Retina (tissue), 1 donor: ENCODE results near the gene TTLL11.

Experiments
- DNase-seq: peaks from one replicate; pipeline ENCODE4 v3.0.0-alpha.2; 2016

The TTLL11 gene

DNA sequence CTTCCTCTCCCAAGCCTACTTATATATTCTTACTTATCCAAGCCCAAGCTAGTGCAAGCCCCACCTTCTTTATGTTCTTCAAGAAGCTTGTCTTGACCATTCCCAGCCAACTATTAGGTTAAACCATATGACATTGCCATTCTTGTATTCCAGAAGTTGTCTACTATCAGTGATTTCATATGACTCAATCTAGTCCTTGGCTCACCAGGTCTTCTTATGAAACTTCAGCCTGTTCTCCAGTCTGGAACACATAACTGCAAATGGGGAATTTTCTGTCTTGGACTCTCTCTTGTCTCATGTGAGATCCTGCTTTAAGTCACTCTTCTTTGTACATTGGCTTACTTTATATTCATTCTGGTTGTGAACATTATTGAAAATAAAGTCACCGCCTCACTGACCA, 130.7 kb downstream of the TTLL11 start:
- DNase-seq, result no peak

DNA sequence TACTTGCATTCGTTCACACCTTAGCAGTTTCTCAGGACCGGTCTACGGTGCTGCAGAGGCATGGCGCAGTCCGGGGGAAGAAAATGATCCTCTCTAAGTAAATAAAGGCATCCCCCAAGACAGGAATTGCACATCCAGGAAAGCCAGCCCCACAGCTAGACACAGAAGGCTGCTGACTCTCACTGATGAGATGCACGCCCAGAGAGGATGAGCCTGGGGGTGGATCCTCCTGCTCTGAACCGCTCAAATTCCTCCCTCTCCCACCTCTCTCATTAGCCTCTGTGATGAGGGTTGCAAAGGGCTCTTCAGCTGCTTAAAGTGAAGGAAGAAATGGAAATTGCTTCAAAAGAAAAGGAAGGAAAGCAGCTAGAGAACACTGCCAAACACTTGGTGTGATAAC, 132.4 kb downstream of the TTLL11 start:
- no peak for DNase-seq

DNA sequence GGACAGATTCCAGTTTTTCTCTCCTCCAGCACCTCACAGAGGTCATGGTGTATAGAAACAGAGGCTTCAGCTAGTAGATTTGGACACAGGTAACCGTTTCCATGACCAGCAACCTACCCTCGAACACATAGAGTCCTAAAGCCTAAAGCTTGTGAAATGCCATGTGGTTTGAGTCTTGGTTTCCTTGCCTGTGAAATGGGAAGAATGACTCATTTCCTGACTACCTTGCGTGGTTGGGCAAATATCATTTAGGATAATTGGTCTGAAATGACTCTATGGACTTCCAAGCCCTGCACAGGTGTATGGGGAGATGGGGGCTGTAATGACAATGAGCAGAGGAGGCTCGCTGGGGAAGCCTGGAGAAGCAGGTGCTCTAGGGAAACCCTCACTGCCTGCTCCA, 134.6 kb downstream of the TTLL11 start:
- DNase-seq, result no peak

DNA sequence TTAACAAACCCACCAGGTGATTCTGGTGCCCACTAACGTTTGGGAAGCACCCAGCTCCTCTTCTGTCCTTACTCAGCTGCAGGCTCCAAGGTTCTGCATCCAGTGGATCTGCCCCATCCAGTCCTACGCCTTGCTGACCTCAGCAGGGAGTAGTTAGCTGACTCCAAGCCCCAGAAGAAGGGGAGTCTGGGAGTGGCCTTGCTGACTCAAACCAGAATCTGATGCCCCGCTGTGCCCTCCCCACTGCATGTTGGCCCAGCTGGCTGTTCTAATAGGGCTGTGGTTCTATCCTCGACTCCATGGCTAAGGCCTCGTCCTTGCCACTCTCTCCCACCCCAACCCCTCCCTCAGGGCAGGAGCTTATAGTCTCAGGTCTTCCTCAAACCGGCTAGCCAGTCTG, 136.3 kb downstream of the TTLL11 start:
- no peak for DNase-seq

DNA sequence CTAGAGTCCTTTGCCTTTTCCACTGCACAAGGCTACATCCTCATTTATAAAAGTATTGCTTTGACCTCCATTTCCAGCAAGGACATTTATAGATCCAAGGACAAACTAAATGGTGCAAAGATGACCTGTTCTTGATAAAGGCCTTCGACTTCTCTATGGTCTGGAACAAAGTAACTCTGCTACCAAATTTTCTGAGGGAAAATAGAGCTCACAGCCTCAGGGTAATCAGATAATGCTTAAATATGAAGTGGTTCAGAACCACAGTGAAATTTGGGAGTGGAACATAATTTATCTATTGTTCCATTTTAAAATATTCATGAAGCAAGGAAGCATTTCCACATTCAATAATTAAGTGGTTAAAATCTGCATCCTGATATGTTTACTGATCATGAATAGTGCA, 137.5 kb downstream of the TTLL11 start:
- DNase-seq, result no peak

DNA sequence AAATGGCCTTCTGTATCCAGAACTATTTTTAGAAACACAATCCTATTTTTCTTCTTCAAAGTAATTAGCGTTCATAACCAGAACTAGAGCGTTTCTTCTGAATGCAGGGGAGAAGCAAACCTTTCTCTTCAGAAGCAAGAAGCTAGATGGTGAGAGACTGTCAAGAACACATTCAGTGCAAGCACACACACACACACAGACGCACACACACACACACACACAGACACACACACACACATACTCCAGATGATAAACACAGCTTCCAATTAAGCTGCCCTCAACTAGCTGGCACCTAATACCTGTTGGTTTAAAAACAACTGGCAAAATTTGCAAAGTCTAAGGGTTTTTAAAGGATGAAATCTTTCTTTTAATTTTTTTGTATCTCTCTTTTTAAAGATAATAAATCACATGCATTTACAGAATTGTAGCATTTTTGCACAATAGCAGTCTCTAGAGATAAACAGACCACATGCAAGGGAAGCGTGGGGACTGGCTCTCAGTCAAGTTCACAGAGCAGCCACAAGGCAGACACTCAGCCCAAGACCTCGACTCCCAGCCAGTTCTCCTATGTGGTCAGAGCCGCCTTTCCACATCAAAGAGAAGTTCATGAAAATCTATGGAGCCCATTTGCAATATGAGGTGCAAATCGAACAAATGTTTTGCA, 138.5 kb downstream of the TTLL11 start:
- DNase-seq, result no peak

DNA sequence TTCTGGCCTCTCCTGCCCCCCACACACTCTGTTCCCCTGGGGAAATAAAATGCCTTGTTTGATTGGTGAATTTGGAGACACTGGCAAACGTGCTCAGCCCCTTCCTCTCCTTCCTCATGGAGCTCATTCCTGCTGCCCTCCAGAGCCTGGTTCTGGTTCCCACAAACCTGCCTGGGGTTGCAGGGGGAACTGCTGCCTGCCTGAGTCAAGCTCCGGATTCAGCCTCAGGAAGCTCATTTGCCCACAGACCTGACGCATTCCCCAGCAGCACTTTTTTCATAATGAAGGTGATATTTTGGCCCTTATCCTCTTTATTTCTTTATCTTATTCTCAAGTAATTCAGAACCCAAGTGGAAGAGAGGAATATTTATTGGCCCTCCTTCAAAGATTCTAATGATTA, 140.5 kb downstream of the TTLL11 start:
- DNase-seq, result no peak

DNA sequence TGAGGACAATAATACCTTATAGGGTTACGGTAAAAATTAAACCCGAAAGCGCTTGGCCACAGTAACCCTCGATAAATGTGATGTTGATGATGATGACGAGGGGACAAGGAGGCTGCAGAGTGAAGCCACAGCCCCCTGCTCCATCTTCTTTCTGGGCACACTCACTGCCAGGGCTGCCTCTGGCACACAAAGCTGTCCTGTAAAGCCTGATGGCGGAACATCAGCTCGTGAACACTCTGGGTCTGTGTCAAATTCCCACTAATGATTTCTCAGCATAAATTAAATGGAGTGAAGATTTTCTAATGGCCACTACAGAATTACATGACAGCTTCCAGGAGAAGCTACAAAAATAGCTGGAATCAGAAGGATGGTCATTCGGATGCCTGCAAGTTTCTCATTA, 142.2 kb downstream of the TTLL11 start:
- no peak for DNase-seq

DNA sequence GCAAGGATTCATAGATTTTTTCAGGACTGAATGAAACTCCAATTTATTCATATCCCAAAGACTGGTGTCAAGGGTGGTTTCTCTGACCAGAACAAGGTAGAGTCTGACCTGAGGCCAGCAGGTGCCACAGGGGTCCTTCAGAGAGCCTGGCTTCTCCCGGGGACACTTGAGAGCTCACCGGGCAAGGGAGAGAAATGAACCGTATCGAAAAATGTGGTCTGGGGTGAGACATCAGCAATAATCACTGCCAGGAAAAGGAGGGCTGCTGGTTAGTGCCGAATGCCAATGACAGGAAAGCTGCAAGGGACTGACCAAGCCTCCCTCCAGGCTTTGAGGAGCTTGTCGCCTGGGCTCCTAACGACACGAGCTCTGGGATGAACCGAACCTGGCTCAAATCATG, 142.7 kb downstream of the TTLL11 start:
- DNase-seq, result no peak

DNA sequence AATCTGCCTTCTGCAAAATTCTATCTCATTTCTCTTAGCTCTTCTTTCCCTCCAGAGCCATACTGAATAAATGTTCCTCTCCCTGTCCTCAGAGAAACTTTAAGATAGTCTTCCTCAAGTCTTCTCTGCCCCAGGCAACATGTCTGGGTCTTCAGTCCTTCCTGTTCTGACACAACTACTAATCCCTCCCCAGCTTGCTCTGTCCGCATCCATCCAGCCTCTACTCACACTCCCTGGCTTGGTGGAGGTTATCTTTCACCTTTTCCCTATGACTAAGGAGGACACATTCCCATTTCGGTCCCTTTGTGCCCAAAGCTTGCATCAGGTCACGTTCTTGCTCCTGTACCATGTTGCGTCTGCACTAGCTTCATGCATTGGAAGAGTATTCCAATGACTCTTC, 143.3 kb downstream of the TTLL11 start:
- DNase-seq, result no peak

DNA sequence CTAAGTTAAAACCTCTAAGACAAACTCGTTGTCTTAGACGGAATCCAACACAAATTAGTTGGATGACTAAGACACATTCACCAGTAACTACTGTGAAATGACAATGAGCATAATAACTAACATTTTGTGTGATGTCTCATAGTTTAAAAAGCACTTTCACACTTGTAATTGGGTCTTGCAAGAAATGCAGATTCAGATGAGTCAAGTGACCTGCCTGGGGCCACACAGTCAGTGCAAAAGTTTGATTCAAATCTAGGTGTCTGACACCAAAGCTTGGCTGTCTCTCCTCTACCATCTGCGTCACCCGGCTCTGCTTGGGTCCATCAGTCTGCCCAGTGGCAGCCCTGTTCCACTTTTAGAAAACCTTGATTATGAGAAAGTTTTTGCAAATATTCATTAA, 143.7 kb downstream of the TTLL11 start:
- no peak for DNase-seq

DNA sequence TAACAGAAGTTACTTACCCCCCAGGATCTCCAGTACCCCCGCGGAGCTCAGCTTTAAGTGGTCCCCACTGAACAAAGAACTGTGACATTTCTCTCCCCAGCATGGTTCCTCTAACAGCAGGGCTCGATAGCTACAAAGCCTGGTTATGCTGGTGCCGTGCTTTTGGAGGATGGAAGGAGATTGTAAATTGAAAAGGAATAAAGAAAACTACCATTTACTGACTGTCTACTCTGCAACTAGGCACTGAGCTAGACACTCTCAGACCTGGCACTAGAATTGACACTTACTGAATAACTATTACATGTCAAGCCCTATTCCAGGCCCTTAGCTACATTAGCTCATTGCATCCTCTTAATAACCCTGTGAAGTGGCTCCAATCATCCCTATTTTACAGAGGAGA, 145.3 kb downstream of the TTLL11 start:
- DNase-seq, result no peak

DNA sequence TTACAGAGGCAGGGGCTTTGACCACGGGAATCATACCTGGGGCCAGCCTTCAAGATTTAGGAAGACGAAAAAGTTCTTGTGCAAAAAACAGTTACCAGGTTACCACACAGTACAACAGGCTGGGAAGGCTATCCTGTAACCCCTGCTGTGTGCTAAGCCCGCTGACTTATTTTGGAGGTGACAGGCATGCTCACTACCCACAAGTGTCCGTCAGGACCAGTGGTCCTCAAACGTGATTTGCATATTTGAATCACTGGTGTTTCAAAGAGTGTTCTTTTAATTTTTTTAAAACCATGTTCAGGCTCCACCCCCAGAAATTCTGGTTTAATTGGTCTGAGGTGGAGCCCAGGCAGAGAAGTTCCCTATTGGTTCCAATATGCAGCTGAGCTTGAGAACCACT, 146.6 kb downstream of the TTLL11 start:
- no peak for DNase-seq

DNA sequence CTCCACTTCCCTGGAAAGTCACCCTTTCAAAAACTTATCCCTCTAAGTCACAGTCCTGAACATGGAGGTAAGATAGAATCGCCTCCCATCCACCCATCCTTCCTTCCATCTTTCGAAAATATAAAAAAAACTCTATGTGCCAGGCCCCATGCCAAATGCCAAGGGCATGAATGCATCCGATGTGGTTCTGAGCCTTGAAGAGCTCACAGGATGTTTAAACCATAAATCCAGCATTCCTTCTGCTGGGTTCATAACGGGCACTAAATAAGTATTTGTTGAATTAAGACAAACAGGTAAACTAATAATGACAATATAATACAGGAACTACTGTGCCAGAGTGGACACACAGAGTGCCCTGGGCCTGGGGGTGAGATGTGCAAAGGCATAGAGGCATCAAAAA, 147.3 kb downstream of the TTLL11 start:
- no peak for DNase-seq

DNA sequence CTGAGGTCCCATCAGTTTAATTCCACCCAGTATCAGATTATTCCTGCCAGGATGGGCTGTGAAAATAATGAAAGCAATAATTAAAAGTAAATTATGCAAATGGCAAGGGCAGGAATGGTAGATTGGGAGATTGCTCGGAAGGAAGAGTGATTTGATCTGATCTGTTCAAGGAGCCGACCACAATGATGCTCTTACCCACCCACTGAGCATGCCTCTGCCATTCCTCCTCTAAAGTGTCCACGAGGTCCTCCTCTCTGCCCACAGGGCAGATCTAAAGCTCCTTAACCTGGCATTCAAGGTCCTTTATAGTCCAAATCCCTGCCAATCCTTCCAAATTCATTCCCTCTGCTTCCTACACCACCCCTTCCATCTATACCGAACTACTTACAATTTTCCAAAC, 147.8 kb downstream of the TTLL11 start:
- DNase-seq, result no peak

DNA sequence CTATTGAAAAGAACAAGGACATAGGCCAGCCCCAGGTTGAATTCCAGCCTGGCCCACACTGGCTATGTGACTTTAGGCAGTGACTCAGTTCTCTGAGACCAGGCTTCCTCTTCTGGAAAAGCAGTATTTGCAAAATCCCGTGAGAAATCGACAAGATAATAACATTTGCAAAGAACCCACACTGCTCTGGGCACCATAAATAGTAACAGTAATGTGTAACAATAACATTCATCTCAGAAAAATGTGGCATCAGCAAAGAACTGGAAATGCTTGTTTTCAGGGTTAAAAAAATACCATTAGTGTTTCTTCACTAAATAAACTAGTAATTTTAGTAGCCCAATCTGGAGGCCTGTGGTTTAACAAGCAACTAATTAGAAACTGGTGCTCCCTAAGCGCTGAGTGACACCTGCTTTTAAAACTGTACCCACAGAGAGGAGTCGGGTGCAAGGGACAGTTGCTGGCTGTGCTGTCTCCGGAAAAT, 148.4 kb downstream of the TTLL11 start:
- no peak for DNase-seq

DNA sequence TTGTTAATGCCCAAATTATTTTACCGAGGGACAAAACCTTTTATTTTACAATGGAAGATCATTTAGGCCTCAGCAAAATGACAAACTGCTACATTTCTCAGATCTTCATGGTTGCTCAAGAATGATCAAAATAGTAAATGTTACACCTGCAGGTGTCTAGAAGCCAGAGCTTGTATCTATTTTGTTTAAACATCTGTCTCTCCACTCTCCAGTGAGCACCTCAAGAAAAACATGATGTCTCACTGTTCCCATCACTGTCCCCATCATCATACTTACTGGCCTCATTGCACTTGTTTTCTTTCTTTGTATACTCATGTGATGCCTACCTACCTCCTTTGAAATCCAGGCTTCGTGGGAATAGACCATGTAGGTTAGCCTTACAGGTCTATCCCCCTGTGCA, 149.6 kb downstream of the TTLL11 start:
- DNase-seq, result no peak

DNA sequence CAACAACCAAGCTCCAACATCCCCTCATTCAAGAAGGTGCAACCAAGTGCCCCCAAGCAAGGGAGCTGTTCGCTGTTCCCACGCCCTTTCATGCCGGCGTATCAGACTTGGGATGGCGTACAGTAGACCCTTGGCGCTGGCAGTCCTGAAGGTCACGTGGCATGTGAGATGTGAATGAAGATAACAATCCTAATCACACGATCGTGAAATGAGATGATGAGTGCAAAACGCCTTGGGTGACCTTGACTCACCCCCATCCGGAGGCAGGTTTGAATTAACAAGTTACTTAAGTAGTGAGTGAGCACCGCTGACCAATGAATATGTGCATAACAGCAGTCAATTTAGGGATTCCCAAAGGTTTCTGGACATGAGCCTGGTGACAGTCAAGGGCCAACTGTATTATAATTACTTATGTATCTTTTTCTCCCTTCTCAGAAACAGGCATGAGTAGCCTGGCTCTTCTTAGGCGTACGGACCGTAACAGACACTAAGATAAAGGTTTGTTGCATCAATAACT, 150.2 kb downstream of the TTLL11 start:
- no peak for DNase-seq

DNA sequence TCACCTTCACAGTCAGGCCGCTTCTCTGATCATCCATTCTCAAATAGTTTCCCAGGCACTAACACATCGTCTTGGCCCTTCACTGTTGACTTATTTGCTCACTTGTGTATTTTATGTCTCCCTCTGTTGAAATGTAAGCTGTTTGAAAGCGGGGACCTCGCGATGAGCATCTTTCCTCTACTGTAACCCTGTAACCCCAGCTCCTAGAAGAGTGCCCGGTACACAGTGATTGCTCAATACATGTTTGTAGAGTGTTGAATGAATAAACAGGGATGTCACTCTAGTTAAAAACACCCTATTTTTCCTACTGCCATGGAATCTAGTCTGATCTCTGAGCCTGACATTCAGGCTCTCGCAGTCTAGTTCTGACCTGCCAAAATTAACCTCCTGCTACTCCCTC, 150.8 kb downstream of the TTLL11 start:
- no peak for DNase-seq

DNA sequence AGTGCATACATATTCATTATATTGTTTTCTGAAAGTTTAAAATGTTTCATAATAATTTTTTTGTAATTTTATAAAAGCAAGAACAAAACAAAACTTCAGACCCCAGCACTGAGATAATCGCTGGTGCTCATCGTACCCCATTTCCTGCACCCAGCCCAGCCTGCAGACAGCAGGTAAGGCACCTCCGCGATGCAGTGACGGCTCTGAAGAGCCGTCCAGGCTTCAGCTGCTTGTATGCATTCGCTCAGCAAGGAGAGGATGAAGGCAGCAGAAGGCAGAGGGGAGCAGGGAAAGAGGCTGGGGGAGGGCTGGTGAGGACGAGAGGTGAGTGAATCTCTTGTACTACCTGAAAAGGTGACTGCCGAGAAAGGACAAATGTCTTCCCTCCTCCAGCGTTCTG, 153.5 kb downstream of the TTLL11 start:
- DNase-seq, result no peak

DNA sequence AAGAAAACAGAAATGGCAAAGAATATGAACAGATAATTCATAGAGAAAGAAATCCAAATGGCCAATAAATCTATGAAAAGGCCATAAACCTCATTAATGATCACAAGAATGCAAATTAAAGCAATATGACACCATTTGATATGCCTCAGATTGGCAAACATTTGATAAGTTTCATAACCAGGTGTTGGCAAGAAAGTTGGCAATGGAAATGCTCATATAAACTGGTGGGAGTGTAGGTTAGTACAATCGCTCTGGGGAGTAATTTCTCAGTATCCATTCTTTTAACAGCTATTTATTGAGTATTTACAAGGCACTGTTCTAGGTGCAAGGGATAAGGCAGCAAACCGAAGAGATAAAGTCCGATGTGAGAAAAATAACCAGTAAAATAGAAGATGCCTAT, 154.5 kb downstream of the TTLL11 start:
- no peak for DNase-seq

DNA sequence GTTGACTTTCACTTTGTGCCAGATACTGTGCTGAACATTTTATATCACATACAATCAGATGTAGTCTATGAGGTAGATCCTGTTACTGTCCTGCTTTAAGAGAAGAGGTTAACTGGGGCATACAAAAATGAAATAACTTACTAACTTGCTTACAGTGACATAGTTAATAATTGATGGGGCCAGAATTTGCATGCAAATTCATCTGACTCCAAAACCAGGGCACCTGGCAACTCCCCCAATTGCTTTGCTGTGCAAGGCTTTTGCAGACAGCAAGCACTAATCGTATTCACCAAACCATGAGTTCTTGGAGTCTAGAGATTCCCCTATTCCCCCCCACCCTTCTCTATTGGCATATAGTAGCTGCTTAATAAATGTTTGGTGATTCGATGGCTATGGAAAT, 155.9 kb downstream of the TTLL11 start:
- no peak for DNase-seq

DNA sequence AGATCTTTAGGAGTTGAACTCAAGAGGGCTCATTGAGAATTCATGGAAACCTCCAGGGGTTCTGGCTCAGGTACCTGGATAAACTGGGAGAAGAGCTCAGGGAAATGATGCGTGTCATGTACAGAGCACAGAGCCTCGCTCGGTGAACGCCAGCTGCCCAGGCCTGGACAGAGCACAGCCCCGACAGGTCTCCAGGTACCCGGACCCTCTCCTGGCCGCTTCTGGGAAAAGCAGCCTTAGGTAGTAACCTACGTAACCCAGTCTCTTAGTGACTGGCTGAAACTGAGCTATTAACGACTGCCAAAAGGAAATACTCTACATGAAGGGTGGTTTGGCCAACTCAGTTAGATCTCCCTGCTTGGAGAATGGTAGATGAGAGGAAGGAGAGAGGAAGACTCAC, 157.4 kb downstream of the TTLL11 start:
- no peak for DNase-seq

DNA sequence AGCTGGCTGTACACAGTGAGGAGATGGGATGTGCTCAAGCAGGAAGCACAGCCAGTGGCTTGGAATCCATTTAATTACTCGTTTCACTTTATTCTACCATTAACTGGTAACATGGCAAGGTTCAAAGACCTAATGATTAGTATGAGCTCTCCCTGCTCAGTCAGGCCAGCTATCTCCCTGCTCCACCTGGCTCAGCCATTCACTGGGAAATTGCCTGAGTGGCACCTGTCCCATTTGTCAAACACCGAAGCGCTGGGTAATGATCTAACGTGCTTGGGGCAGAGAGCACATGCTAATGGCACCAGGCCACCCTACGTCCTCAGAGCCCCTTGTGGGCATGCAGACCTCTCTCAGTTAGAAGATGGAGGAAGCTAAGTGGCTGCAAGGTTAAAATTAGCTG, 162.2 kb downstream of the TTLL11 start:
- DNase-seq, result no peak
